GM21423 (cell line): ENCODE measurements around the gene CDHR5.
"Not testable (repeated sequence)": the region's sequence is repeated elsewhere in the genome, so short reads cannot be mapped to it uniquely, and the experiment has no call there.

Experiments used
- ATAC-seq: cut with Tn5 transposase; IDR thresholded peaks from one replicate; pipeline ENCODE4 v1.9.1; 2021; ENCODE audit warnings: mild to moderate bottlenecking, moderate library complexity; ENCODE audit not compliant: unreplicated experiment

The CDHR5 gene

DNA sequence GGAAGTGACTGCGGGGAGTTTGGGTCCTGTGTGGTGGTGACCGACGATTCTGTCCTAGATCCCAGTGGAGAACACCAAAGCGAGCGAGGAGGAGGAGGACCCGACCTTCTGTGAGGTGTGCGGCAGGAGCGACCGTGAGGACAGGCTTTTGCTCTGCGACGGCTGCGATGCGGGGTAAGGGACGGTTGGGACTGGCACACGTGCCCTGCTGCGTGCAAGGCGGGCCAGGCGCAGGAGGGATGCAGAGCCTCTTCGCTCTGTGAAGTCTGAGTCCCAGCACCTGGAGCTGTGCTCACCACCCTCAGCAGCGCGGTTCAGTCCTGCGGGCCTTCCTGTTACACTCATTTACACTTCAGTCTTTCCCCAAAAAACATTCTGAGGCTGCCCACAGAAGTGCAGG, 32.3 kb downstream of the CDHR5 start:
- no peak for ATAC-seq

DNA sequence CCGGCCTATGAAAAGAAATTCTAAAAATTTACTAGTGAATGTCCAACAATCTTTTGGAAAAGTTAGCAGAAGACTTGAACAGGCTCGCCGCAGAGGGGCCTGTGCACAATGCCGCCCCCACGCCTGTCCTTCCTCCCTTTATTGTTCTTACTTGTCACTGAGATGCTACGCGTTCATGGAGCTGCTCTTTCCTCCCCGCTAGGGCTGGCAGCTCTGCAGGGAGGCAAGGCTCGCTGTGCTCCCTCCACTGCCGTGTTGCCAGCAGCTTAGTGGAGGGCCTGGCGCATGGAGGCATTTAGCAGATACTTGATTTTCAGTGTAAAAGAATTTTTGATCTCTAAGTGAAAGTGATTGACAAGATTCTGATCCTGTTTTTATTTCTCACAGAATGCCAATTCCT, 33.8 kb downstream of the CDHR5 start:
- no peak for ATAC-seq

GRCh38 chr11:589798-590197, 35.0 kb downstream of the CDHR5 start:
- ATAC-seq: no peak

DNA sequence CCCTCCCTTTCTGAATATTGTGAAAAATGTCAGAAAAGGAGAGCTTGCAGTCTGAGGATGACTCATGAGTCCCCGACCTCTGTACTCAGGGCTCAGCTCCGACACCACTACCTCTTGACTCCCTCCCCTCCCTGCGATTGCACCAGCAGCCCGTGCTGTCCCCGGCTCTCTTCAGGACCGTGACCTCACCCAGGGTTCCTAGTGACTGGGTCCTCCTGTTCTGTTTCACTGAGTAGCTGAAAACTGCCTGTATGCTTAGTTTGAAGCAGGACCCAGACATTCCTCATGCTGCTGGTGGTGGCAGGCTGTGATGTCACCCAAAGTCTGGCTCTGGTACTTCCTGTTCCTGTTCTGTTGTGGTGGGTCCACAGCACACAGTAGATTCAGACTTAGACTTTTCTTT, 36.8 kb downstream of the CDHR5 start:
- no peak for ATAC-seq

DNA sequence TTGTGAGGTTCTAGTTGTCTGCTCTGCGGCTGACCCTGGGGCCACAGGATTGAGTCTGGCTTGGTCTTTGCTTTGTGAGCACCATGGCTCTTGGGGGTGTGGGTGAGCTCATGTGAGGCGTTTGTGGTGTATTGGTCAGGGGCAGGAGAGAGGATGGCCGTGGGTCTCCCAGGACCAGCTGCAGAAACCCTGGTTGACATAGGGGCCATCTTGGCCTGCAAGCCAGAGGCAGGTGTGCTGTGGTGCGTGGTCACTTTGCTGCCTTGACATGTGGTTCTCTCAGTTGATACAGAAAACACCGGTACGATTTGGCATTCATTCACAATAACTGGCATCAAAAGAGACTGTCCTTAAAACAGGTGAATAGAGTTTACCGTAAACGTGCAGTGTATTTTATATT, 37.2 kb downstream of the CDHR5 start:
- no peak for ATAC-seq

DNA sequence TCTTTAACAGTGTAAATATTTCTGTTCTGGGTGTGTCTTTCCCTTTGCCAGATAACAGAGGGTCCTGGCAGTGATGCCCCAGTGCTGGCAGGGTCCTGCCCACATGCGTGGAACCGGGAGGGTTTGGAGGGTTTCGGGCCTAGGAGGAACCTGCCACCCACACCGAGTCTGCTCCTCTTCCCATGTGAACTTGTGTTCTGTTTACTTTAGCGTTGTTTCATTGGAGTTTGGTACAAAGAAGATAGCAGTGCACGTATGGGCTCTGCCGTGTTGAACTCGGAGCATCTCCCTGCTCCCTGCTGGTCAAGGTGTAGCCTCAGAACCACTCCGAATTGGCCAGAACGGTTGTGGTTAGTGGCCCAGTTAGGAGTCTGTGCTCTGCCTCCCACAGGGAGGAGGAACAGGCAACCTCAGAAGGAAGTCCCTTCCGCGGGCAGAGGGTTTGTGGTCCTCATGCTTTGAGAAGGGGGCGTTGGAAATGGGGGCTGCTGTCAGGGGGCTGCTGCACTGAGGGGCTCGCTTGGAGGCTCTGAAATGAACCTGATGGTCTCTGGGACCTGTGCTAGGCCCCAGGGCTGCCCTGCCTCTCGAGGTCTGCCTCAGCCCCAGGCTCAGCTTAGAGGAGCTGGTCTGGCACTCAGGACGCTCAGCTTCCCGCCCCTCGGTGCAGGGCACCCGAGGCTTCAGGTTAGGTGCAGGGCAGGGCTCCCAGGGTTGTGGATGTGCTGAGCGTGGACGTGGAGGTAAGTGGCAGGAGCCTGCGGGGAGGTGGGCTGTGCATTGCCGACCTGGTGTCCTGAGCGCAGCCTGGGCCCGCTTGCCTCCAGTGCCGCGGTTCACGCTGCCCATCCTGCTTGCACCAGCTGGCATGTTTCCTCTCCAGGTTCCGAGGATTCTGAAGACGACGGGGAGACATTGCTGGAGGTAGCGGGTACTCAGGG, 38.1 kb downstream of the CDHR5 start:
- ATAC-seq: no peak

DNA sequence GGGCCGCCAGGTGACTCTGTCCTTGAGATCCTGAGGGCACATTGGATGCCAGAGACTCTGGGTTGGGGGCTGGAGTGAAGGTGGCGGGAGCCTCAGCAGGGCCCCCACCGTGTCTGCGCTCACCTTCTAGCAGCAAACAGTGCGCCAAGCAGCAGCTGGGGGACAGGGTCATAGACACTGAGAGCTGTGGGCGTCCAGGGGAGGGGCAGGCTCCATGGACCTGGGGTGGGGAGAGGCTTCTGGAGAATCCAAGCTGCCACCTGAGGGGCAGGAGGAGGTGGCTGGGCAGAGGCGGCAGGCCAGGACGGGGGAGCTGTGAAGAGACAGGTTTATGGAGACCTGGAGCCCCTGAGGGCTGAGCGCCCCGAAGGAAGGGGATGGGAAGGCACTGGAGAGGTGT, 40.5 kb downstream of the CDHR5 start:
- no peak for ATAC-seq

GRCh38 chr11:581752-582151, 43.0 kb downstream of the CDHR5 start:
- no peak for ATAC-seq

GRCh38 chr11:581342-581741, 43.4 kb downstream of the CDHR5 start:
- ATAC-seq: no peak

- ATAC-seq: no peak
Observed at GRCh38 chr11:579830-580601, 44.7 kb downstream of the CDHR5 start.

DNA sequence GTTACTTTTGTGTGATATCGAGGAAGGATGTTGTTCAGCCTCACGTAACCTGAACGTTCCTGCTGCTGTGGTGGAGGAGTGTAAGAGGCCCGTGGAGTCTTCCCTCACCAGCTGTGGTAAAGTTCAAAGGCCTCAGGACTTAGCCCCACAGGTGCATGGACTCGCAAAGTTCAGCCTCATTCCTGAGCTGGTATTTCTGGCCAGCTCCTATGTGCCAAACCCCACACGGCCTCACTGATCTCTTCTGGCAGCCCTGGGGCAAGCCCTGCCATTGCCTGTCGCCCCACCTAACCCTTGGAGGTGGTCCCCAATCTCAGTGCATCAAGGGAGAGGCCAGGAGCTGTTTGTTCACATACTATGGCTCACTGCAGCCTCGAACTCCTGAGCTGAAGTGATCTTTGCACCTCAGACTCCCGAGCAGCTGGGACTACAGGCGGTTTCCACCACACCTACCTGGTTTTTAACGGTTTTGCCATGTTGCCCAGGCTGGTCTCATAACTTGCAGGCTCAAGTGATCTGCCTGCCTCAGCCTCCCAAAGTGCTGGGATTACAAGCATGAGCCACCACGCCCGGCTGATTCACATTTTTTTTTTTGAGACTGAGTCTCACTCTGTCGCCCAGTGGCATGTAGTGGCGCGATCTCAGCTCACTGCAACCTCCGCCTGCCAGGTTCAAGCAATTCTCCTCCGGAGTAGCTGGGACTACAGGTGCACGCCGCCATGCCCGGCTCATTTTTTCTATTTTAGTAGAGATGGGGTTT, 46.3 kb downstream of the CDHR5 start:
- ATAC-seq: no peak

DNA sequence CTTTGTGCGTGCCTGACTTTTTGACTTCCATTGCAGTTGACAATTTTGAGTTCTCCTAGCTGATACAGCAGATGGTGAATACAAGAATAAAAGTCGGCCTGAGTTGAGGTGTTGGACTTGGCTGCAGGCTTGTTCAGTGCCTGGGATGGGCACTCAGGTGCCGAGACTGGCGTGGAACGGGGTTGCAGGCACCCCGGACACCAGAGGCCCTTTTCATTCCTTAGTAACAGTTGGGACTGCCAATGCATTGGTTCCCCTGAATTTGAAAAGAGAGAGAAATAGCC, 47.2 kb downstream of the CDHR5 start:
- ATAC-seq: no peak

DNA sequence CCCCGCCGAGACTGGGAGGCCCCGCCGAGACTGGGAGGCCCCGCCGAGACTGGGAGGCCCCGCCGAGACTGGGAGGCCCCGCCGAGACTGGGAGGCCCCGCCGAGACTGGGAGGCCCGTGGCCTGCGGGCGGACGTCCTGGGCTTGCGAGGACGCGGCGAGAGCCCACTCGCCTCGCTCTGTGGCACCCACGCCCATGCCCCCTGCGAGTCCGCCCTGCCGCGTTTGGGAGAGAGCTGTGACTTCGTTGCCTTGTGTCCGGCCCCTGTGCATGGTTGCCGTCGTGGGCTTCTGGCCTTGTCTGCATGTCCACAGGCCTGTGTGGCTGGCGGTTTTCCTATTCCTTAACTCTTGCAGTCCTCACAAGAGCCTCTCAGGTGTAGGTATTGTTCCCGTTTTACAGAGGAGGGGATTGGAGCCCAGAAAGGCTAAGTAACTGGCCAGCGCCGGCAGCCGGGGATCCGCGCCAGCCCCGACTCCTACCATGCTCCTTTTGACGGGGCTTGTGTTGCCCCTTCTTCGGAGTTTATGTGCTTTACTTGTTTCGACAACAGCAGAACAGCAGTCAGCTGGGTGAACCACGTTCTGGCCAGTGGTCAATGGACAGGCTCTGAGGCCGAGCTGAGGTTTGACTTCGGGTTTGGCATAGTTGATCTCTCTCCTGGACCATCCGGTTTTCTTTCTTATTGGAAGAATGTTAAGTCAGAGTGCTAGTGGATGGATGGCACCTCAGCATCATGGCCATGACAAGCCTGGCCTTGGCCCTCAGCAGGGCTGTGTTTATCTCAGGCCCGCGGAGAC, 47.7 kb downstream of the CDHR5 start:
- ATAC-seq: no peak

GRCh38 chr11:575996-576768, 48.6 kb downstream of the CDHR5 start, which contains the start of gene PHRF1:
TSS of gene PHRF1 (plus strand) at chr11:576470. CDS start at chr11:581513, 5,043 bp downstream.
- ATAC-seq: peak; percentile 79

GRCh38 chr11:575313-575995, 49.3 kb downstream of the CDHR5 start:
- ATAC-seq: peak; percentile 38

DNA sequence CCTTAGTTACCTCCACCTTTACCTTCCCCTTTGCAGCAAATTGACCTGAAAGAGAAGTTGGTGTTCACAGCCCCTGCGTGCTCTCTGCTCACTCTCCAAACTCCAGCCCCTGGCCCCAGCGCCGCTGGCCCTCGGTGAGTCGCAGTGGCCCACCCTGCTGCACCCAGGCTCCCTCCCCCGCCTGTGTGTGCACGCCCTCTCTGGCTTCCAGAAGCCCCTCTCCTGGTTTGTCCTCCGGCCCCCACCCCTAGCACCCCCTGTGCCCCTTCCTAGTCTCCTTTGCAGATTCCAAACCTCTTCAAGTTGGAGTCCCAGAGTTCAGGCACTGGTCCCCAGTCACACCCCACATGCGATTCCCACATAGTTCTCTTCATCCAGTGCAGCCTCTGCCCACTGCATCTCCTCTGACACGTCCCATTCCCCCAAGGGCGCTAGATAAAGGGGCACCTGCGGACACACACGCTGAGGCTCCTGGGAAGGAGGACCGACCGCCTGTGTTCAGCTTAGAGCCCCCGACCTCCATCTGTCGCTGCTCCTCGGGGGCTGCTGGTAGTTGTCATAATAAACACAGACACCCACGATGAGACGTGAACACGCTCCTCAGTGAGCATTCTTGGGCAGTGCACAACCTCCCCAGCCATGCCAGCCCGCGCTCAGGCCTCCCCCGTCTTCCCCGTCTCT, 50.0 kb downstream of the CDHR5 start:
- no peak for ATAC-seq

DNA sequence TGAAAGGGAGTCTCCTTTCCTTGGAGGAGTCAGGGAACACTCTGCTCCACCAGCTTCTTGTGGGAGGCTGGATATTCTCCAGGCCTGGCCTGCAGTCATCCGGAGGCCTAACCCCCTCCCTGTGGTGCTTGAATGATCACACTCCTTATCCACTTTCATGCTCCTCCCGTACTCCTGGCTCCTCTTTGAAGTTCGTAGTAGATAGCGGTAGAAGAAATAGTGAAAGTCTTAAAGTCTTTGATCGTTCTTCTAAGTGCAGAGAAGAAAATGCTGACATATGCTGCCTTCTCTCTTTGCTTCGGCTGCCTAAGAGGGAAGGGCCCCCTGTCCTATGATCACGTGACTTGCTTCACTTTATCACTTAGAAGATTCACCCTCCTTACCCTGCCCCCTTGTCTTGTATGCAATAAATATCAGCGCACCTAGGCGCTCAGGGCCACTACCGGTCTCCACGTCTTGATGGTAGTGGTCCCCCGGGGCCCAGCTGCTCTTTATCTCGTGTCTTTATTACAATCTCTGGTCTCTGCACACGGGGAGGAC, 50.7 kb downstream of the CDHR5 start:
- ATAC-seq: not testable (repeated sequence)

DNA sequence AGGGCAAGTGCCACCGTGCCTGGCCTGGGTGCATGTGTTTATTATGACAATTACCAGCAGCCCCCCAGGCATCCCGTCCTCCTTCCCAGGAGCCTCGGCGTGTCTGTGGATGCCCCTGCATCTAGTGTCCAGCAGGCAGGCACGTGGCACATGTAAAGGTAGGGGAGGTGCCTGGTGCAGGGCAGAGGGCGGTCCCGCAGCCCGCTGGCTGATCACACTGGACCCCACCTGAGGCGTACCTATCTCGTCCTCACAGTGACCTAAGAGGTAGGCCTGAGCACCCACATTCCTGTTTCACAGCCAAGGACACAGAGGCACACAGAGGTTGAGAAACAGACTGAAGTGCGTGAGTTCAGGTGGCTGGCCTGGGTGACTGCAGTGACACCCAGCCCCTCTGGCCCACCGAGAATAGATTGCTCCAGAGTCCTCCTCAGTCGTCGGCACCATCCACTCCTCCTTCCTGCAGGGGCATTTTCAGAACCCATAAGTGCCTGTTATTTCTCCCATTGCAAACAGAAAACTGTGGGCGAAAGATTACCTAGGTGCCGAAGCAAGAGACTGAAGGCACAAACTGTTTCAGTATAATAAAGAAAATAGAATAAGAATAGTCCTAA, 51.5 kb downstream of the CDHR5 start:
- no peak for ATAC-seq
